ENCODE measurements around the gene KLHL10.
"Not testable (repeated sequence)": the region's sequence is repeated elsewhere in the genome, so short reads cannot be mapped to it uniquely, and the experiment has no call there.

KLHL10 gene

DNA sequence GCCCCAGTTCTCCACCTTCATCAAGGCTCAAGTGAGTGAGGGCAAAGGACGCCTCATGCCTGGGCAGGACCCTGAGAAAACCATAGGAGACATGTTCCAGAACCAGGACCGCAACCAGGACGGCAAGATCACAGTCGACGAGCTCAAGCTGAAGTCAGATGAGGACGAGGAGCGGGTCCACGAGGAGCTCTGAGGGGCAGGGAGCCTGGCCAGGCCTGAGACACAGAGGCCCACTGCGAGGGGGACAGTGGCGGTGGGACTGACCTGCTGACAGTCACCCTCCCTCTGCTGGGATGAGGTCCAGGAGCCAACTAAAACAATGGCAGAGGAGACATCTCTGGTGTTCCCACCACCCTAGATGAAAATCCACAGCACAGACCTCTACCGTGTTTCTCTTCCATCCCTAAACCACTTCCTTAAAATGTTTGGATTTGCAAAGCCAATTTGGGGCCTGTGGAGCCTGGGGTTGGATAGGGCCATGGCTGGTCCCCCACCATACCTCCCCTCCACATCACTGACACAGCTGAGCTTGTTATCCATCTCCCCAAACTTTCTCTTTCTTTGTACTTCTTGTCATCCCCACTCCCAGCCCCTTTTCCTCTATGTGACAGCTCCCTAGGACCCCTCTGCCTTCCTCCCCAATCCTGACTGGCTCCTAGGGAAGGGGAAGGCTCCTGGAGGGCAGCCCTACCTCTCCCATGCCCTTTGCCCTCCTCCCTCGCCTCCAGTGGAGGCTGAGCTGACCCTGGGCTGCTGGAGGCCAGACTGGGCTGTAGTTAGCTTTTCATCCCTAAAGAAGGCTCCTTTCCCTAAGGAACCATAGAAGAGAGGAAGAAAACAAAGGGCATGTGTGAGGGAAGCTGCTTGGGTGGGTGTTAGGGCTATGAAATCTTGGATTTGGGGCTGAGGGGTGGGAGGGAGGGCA, 15.1 kb upstream of the KLHL10 start:
- Histone ChIP-seq H3K4me1 (ENCODE audit: control insufficient read depth, insufficient read depth, low read length) (no peaks in the 10 kb centered on the region), H3K9ac (ENCODE audit: low read length) (no peak overlapping the region), H3K27ac (ENCODE audit: low read depth, low read length) (no peak overlapping the region), H3K4me3 (ENCODE audit: low read length) (no peak overlapping the region), H3K27me3 (ENCODE audit: control insufficient read depth, insufficient read depth, low read length) (no peaks in the 10 kb centered on the region), H3K36me3 (ENCODE audit: control insufficient read depth, insufficient read depth, low read length) (no peaks in the 10 kb centered on the region)

DNA sequence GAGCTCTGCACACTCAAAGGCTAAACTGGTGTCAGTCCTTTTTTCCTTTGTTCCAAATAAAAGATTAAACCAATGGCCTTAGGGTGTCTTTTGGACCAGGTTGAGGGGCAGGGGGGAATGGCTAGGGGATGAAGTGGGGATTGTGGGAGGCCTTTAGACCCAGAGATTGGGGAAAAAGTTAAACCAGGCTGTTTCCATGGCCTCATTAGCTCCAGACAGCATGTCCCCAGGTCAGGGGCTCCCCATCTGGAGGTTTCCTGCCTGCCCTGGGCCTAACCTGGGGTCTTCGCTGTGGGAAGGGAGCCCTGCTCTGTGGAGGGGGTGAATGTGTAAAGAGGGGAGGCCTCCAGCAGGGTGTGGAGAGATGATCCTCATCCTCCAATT, 14.5 kb upstream of the KLHL10 start:
- H3K27me3 ChIP-seq (ENCODE audit: control insufficient read depth, insufficient read depth, low read length), result no peaks in the 10 kb centered on the region
- no peaks in the 10 kb centered on the region for H3K4me1 ChIP-seq (ENCODE audit: control insufficient read depth, insufficient read depth, low read length)
- H3K27ac ChIP-seq (ENCODE audit: low read depth, low read length), result no peak overlapping the region
- H3K4me3 ChIP-seq (ENCODE audit: low read length), result no peak overlapping the region
- no peaks in the 10 kb centered on the region for H3K36me3 ChIP-seq (ENCODE audit: control insufficient read depth, insufficient read depth, low read length)
- H3K9ac ChIP-seq (ENCODE audit: low read length), result no peak overlapping the region

DNA sequence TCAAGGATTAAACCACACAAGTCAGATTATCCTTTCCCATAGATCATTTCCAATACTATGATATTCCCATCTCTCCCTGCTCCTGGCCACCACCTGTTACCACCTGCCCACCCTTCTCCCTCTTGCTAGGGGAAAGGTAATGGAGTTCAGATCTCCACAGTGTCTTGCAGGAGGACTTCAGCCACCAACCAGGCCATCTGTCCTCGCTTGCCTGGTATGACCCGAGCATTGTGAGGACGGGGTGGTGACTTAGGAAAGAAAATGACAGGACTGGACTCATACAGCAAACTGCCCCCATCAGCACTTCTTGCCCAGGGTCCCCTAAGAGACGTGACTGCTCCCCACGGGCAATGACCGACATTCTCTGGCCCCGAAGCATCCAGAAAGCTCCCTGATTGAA, 14.0 kb upstream of the KLHL10 start:
- no peaks in the 10 kb centered on the region for H3K27me3 ChIP-seq (ENCODE audit: control insufficient read depth, insufficient read depth, low read length)
- H3K4me1 ChIP-seq (ENCODE audit: control insufficient read depth, insufficient read depth, low read length), result no peaks in the 10 kb centered on the region
- H3K36me3 ChIP-seq (ENCODE audit: control insufficient read depth, insufficient read depth, low read length), result no peaks in the 10 kb centered on the region

DNA sequence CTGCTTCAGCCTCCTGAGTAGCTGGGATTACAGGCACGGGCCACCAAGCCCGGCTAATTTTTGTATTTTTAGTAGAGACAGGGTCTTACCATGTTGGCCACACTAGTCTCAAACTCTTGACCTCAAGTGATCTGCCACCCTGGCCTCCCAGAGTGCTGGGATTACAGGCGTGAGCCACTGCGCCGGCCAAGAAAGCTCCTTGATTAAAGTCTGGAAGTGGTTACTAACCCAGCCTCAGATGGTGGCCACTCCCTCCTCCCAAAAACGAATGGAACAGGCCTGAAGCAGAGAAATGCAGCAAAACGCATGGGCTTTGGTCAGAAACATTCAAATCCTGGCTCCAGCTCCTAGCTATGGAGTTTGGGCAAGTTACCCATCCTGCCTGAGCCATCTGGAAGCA, 13.5 kb upstream of the KLHL10 start:
- Histone ChIP-seq H3K36me3 (ENCODE audit: control insufficient read depth, insufficient read depth, low read length) (no peaks in the 10 kb centered on the region), H3K9ac (ENCODE audit: low read length) (no peak overlapping the region), H3K27ac (ENCODE audit: low read depth, low read length) (no peak overlapping the region), H3K27me3 (ENCODE audit: control insufficient read depth, insufficient read depth, low read length) (no peaks in the 10 kb centered on the region), H3K4me3 (ENCODE audit: low read length) (no peak overlapping the region), H3K4me1 (ENCODE audit: control insufficient read depth, insufficient read depth, low read length) (no peaks in the 10 kb centered on the region)

More for the DNA sequence above, 14.0 kb upstream of the KLHL10 start:
- Histone ChIP-seq H3K27ac (ENCODE audit: low read depth, low read length) (no peak overlapping the region), H3K4me3 (ENCODE audit: low read length) (no peak overlapping the region), H3K9ac (ENCODE audit: low read length) (no peak overlapping the region)

DNA sequence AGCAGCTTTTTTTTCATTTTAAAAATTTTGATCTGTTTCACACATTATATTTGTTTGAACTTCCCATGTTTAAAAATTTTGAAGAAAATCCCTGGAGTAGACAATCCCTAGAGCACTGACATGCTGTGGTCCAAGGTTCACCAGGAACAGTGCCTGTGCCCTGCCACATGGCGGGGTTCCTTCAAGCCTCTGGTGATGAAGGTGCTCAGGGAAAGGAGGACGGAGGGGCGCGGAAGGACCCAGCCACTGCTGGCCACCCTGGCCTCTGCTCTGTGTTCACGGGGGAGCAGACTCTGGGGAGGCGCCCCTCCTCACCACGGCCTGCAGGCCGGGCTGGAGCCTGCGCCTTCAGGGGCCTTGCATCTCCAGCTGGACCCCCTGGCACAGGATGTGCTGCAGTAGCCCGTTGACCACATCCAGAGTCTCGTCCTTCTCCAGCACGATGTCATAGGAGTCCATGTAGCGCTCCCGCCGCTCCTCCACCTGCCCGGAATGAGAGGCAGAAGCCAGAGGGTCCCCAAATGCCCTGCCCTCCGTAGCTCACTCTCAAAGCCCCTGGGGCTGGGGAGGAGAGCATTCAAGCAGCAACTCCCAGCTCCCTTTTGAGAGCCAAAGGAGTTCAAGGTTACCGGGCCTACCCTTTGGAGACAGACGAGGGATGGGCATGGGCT, 12.3 kb upstream of the KLHL10 start:
- Histone ChIP-seq H3K9ac (ENCODE audit: low read length) (no peak overlapping the region), H3K36me3 (ENCODE audit: control insufficient read depth, insufficient read depth, low read length) (no peaks in the 10 kb centered on the region), H3K4me3 (ENCODE audit: low read length) (no peak overlapping the region), H3K27me3 (ENCODE audit: control insufficient read depth, insufficient read depth, low read length) (no peaks in the 10 kb centered on the region), H3K4me1 (ENCODE audit: control insufficient read depth, insufficient read depth, low read length) (no peaks in the 10 kb centered on the region), H3K27ac (ENCODE audit: low read depth, low read length) (no peak overlapping the region)

DNA sequence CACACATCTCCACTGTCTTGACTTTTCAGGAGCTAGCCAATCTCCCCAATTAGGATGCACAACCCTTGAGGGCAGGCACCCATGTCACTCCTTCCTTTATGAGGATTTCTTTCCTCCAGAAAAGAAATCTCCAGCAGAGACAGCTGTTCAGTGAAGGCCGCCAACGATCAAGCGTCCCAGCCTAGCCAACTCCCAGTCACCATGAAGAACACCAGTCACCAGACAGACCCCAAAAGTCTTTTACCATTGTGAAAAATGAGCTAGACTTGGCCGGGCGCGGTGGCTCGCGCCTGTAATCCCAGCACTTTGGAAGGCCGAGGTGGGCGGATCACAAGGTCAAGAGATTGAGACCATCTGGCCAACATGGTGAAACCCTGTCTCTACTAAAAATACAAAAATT, 7.7 kb upstream of the KLHL10 start:
- H3K27me3 ChIP-seq (ENCODE audit: control insufficient read depth, insufficient read depth, low read length); H3K9ac ChIP-seq (ENCODE audit: low read length); H3K27ac ChIP-seq (ENCODE audit: low read depth, low read length); H3K4me3 ChIP-seq (ENCODE audit: low read length); H3K36me3 ChIP-seq (ENCODE audit: control insufficient read depth, insufficient read depth, low read length); H3K4me1 ChIP-seq (ENCODE audit: control insufficient read depth, insufficient read depth, low read length): not testable (repeated sequence)

DNA sequence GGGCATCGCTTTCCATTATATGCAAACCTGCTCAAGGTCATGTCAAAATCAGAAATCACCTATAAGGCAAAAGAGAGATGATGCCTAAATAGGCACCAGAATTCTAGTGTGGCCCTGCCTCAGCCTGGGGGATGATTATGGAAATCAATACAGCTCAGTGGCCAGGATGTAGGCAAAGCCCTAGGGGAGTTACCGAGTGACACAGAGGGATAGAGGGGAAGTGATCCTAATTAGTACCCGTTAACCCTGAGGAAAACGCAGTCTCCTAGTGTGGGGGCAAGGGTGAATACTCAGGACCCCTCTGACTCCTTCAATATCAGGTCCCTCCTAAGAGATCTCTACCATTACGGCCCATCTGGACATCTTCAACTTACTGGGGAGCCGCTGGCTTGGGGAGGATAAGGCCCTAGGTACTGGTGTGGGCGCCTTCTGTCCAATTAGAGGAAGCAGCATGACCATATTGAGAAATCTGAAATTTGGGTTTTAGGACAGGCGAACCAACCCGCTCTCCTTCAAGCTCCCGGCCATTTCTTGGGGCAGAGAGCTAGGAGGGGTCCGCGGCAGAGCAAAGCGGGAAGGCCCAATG, 2.3 kb upstream of the KLHL10 start:
- no peaks in the 10 kb centered on the region for H3K27me3 ChIP-seq (ENCODE audit: control insufficient read depth, insufficient read depth, low read length)
- peak overlapping the region; percentile 76 for H3K27ac ChIP-seq (ENCODE audit: low read depth, low read length)
- peaks cover 2% of the 10 kb centered on the region for H3K36me3 ChIP-seq (ENCODE audit: control insufficient read depth, insufficient read depth, low read length)
- peak overlapping the region; percentile 88 for H3K4me3 ChIP-seq (ENCODE audit: low read length)
- H3K4me1 ChIP-seq (ENCODE audit: control insufficient read depth, insufficient read depth, low read length), result peaks cover 4% of the 10 kb centered on the region
- peak overlapping the region; percentile 43 for H3K9ac ChIP-seq (ENCODE audit: low read length)

DNA sequence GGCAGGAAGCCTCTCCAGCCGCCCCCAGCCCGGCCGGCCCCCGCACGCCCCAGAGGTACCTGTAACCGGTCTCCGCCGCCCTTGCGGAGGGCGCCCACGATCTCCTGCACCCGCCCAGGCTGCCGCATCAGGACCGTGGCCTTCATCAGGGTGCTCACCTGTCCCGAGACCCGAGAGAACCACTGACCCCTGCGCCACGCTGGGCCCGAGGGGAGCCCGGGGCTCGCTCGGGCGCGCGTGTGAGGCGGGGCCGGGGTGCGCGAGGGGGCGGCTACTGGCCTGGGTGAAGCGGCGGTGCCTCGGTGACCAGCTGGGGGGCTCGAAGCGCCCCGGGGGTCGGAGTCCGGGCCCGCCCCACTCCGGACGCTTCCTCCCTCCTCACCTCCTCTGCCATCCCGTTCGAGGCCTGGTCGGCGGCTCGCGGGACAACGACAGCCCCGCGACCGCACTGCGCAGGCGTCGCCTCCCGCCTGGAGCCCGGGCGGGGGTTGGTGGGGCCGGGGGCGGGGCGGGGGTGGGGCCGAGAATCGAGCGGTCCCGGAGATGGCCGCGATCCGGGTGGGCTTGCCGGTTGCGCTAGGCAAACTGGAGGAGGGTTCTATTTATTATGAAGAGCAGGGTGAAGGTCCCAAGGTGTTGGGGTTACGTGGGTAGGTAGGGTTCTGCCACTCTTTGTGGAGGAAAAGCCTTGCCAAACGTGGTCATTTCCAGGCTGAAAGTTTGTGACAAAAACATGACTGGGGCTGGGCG, 1.6 kb upstream of the KLHL10 start, which contains the start of gene NT5C3B:
Gene NT5C3B, minus strand, starts transcription at position 433 of the 750 bp plus-strand sequence. Its CDS starts 39 bp downstream, at position 394.
- Histone ChIP-seq H3K9ac (ENCODE audit: low read length) (peak within 1 kb of the TSS; percentile 46), H3K27me3 (ENCODE audit: control insufficient read depth, insufficient read depth, low read length) (no peaks in the 10 kb centered on the region), H3K4me3 (ENCODE audit: low read length) (peak within 1 kb of the TSS; percentile 88), H3K27ac (ENCODE audit: low read depth, low read length) (peak within 1 kb of the TSS; percentile 76), H3K4me1 (ENCODE audit: control insufficient read depth, insufficient read depth, low read length) (peaks cover 4% of the 10 kb centered on the region), H3K36me3 (ENCODE audit: control insufficient read depth, insufficient read depth, low read length) (peaks cover 2% of the 10 kb centered on the region)

DNA sequence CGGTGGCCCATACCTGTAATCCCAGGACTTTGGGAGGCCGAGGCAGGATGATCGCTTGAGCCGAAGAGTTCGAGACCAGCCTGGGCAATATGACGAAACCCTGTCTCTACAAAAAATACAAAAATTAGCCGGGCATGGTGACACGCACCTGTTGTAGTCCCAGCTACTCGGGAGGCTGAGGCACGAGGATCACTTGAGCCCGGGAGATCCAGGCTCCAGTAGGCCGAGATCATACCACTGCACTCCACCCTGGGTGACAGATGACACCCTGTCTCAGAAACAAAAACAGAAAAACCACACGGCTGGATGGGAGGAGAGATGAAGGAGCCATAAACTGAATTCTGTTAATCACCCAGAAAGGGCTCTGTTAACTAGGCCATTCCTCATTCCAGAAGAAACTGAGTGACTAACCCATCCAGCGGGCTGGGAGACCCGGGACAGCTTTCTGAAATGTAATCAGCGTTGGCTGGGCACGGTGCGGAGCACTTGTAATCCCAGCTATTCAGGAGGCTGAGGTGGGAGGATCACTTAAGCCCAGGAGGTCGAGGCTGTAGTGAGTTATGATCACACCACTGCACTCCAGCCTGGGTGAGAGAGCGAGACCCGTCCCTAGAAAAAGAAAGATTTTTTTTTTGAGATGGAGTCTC, 952 bp upstream of the KLHL10 start:
- peak overlapping the region; percentile 46 for H3K9ac ChIP-seq (ENCODE audit: low read length)
- peaks cover 4% of the 10 kb centered on the region for H3K4me1 ChIP-seq (ENCODE audit: control insufficient read depth, insufficient read depth, low read length)
- peaks cover 2% of the 10 kb centered on the region for H3K36me3 ChIP-seq (ENCODE audit: control insufficient read depth, insufficient read depth, low read length)
- peak overlapping the region; percentile 88 for H3K4me3 ChIP-seq (ENCODE audit: low read length)
- no peaks in the 10 kb centered on the region for H3K27me3 ChIP-seq (ENCODE audit: control insufficient read depth, insufficient read depth, low read length)
- H3K27ac ChIP-seq (ENCODE audit: low read depth, low read length), result peak overlapping the region; percentile 53

DNA sequence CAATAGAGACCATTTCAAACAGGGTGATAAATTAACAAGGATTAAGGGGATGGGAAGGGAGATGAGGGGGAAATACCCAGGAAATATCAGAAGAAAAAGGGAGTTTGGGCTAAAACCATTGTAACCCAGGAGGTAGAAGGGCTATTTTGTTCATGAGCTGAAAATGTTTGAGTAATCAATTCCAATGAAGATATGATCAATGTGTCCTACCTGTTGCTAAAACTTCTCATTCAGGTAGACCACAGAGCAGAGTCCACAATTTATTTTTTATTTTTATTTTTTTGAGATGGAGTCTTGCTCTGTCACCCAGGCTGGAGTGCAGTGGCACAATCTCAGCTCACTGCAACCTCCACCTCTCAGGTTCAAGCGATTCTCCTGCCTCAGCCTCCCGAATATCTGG, 1.8 kb downstream of the KLHL10 start:
- not testable (repeated sequence) for H3K4me3 ChIP-seq (ENCODE audit: low read length); H3K36me3 ChIP-seq (ENCODE audit: control insufficient read depth, insufficient read depth, low read length); H3K9ac ChIP-seq (ENCODE audit: low read length); H3K27me3 ChIP-seq (ENCODE audit: control insufficient read depth, insufficient read depth, low read length); H3K4me1 ChIP-seq (ENCODE audit: control insufficient read depth, insufficient read depth, low read length); H3K27ac ChIP-seq (ENCODE audit: low read depth, low read length)

DNA sequence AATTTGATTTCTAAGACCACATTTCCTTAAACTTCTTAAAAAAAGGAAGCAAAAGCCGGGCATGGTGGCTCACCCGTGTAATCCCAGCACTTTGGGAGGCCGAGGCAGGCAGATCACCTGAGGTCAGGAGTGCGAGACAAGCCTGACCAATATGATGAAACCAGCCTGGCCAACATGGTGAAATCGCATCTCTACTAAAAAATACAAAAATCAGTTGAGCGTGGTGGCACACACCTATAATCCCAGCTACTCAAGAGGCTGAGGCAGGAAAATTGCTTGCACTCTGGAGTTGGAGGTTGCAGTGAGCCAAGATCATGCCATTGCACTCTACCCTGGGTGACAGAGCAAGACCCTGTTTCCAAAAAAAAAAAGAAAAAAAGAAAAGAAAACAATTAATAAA, 3.2 kb downstream of the KLHL10 start:
- not testable (repeated sequence) for H3K9ac ChIP-seq (ENCODE audit: low read length); H3K36me3 ChIP-seq (ENCODE audit: control insufficient read depth, insufficient read depth, low read length); H3K27ac ChIP-seq (ENCODE audit: low read depth, low read length); H3K4me1 ChIP-seq (ENCODE audit: control insufficient read depth, insufficient read depth, low read length); H3K4me3 ChIP-seq (ENCODE audit: low read length); H3K27me3 ChIP-seq (ENCODE audit: control insufficient read depth, insufficient read depth, low read length)

DNA sequence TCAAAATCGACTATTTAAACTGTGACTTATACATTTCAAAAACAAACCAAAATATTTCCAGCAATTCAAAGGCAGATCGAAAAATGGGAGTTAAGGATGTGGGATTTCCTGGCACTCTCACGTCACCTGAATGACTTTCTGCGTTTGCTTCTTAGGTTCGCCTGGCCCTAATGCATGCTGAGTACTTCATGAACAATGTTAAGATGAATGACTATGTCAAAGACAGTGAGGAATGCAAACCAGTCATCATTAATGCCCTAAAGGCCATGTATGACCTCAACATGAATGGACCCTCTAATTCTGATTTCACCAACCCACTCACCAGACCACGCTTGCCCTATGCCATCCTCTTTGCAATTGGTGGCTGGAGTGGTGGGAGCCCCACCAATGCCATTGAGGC, 7.3 kb downstream of the KLHL10 start:
- Histone ChIP-seq H3K36me3 (ENCODE audit: control insufficient read depth, insufficient read depth, low read length) (no peaks in the 10 kb centered on the region), H3K27ac (ENCODE audit: low read depth, low read length) (no peak overlapping the region), H3K9ac (ENCODE audit: low read length) (no peak overlapping the region), H3K4me3 (ENCODE audit: low read length) (no peak overlapping the region), H3K4me1 (ENCODE audit: control insufficient read depth, insufficient read depth, low read length) (peaks cover 8% of the 10 kb centered on the region), H3K27me3 (ENCODE audit: control insufficient read depth, insufficient read depth, low read length) (no peaks in the 10 kb centered on the region)

All from rectal smooth muscle tissue (tissue), 1 donor.